Upper lobe of left lung (tissue), 6 donors: ENCODE results near the gene NBPF26. TPM values are rescaled to one million over a fixed set of nuclear protein-coding genes. Genes with fewer than 3 reads are reported as not detected.
A peak's percentile ranks its signal among the peaks of the same experiment; 100 is the strongest.
"Not testable (repeated sequence)": the region's sequence is repeated elsewhere in the genome, so short reads cannot be mapped to it uniquely, and the experiment has no call there.

Source experiments
- ATAC-seq, 2 donors: fragments of 200-7000 bp; cut with Tn5 transposase; one replicate each; pipeline ENCODE4 v1.9.1; 2022; ENCODE audit warnings: mild to moderate bottlenecking in 2 of 2, moderate library complexity in 2 of 2; ENCODE audit not compliant: low FRiP score in 2 of 2
- DNase-seq, 2 donors: peaks; one replicate each; pipeline ENCODE4 v3.0.0-alpha.2; 2019 to 2020
- H3K27ac ChIP-seq, 4 donors: fragments of 200-600 bp; sonication (generic); one replicate each; pipeline ENCODE4 v1.5.1; 2016 to 2019
- H3K27me3 ChIP-seq, 4 donors: fragments of 200-600 bp; sonication (generic); one replicate each; pipeline ENCODE4 v1.5.1; 2017 to 2019
- H3K36me3 ChIP-seq, 4 donors: fragments of 200-600 bp; sonication (generic); one replicate each; pipeline ENCODE4 v1.5.1; 2016 to 2019
- H3K4me1 ChIP-seq, 4 donors: fragments of 200-600 bp; sonication (generic); one replicate each; pipeline ENCODE4 v1.5.1; 2018 to 2019
- H3K4me3 ChIP-seq, 4 donors: fragments of 200-600 bp; sonication (generic); one replicate each; pipeline ENCODE4 v1.5.1; 2017 to 2019; ENCODE audit warnings: mild to moderate bottlenecking in 2 of 4, moderate library complexity in 1 of 4
- H3K9me3 ChIP-seq, 4 donors: fragments of 200-600 bp; sonication (generic); one replicate each; pipeline ENCODE4 v1.5.1; 2018 to 2019
- EP300 ChIP-seq, 4 donors: sonication (generic); formaldehyde crosslinking; IDR thresholded peaks; one replicate each; pipeline ENCODE4 v1.5.1; 2017; ENCODE audit warnings: antibody characterized with exemption in 4 of 4, control low read depth in 2 of 4
- POLR2A ChIP-seq, 4 donors: fragments of 450-650 bp; IDR thresholded peaks; one replicate each; pipeline ENCODE4 v1.5.1; 2016 to 2017; ENCODE audit warnings: antibody characterized with exemption in 4 of 4, mild to moderate bottlenecking in 2 of 4
- POLR2AphosphoS5 ChIP-seq, 2 donors: sonication (generic); formaldehyde crosslinking; IDR thresholded peaks; one replicate each; pipeline ENCODE4 v1.5.1; 2017; ENCODE audit warnings: antibody characterized with exemption in 2 of 2
- WGBS, 2 donors: methylation state at CpG; one replicate each; pipeline ENCODE4 v1.1.5; 2017 to 2018; 5-methylcytosine and 5-hydroxymethylcytosine counted together
- small RNA-seq, 4 donors: library from RNA; depleted of rRNA; stranded (forward); fragments of <200 nt; gene quantifications; one replicate each; pipeline ENCODE3, GENCODE V24; 2016
- total RNA-seq, 6 donors: library from RNA; depleted of rRNA in 4 of 6; stranded (reverse); fragments of >200 nt in 4 of 6; gene quantifications; one replicate each; pipeline versions ENCODE4 v1.1.0 to v1.2.1, GENCODE V29; 2016 to 2021
- donor health status: DM: no; HTN: no; CAD: no; lungs with moderate emphysema.
- donor health status: DM: no; HTN: yes; CAD: no; lungs with severe emphysema.

Gene NBPF26
- total RNA-seq, 6 donors from 2014 or later = 1.3 to 36.8 (median 17.8) TPM

GRCh38 chr1:120850537-120851421 is 127.0 kb downstream of the NBPF26 start:
- TF ChIP-seq POLR2AphosphoS5 (IDR thresholded peaks at IDR 0.05) (peak in 1 of 2 donors; percentile 80), EP300 (IDR thresholded peaks at IDR 0.05) (peak in 1 of 4 donors; percentile 29), POLR2A (IDR thresholded peaks at IDR 0.05) (peak in 1 of 4 donors; percentile 95)
- H3K9me3 ChIP-seq, H3K36me3 ChIP-seq, H3K4me1 ChIP-seq, H3K27me3 ChIP-seq: not testable (repeated sequence)
- DNase-seq = peak in 1 of 2 donors; percentile 88
- WGBS, 2 donors = 0 to 2% methylated on average over 11 to 42 of the region's 50 CpGs
- H3K4me3 ChIP-seq = peak overlapping the region in 2 of 4 donors; percentile 36 to 47
- peak in 1 of 2 donors; percentile 91 for ATAC-seq
- H3K27ac ChIP-seq = peak overlapping the region in 2 of 4 donors; percentile 87 to 91

- DNase-seq, ATAC-seq, H3K4me1 ChIP-seq, H3K9me3 ChIP-seq, H3K4me3 ChIP-seq, H3K27ac ChIP-seq, H3K36me3 ChIP-seq, H3K27me3 ChIP-seq: not testable (repeated sequence)
- WGBS, 2 donors = 52 to 60% methylated on average over 2 of the region's 2 CpGs
Observed at GRCh38 chr1:120858144-120858543, 134.4 kb downstream of the NBPF26 start.

GRCh38 chr1:120859615-120860234 is 136.0 kb downstream of the NBPF26 start:
- not testable (repeated sequence) for H3K9me3 ChIP-seq, H3K27ac ChIP-seq, H3K27me3 ChIP-seq, DNase-seq, H3K36me3 ChIP-seq, H3K4me1 ChIP-seq, H3K4me3 ChIP-seq, ATAC-seq
- 57 to 68% methylated on average over 3 to 4 of the region's 8 CpGs for WGBS, 2 donors

GRCh38 chr1:120878206-120878605 is 154.5 kb downstream of the NBPF26 start:
- DNase-seq, H3K4me3 ChIP-seq, H3K27me3 ChIP-seq, H3K27ac ChIP-seq, ATAC-seq, H3K36me3 ChIP-seq, H3K9me3 ChIP-seq, H3K4me1 ChIP-seq: not testable (repeated sequence)

- not testable (repeated sequence) for H3K36me3 ChIP-seq, H3K9me3 ChIP-seq, H3K4me3 ChIP-seq, H3K27ac ChIP-seq, ATAC-seq, H3K27me3 ChIP-seq, H3K4me1 ChIP-seq, DNase-seq
- WGBS, 2 donors = 64 to 69% methylated on average over 1 of the region's 1 CpG
Observed at GRCh38 chr1:120880056-120880455, 156.3 kb downstream of the NBPF26 start.

- H3K4me3 ChIP-seq, ATAC-seq: not testable (repeated sequence)
Observed at GRCh38 chr1:120881934-120882333, 158.2 kb downstream of the NBPF26 start.

More at GRCh38 chr1:120881934-120882333, 158.2 kb downstream of the NBPF26 start:
- H3K9me3 ChIP-seq, H3K27me3 ChIP-seq, H3K27ac ChIP-seq, DNase-seq, H3K4me1 ChIP-seq, H3K36me3 ChIP-seq: not testable (repeated sequence)

Small RNA genes within 50 kb of the gene (small RNA-seq; reads per million reads assigned to genes)
- gene RNVU1-19 = 0 to 0.49 (median 0.09) reads per million in 4 donors

Other genes starting within 250 kb of the NBPF26 start
- gene PPIAL4A, start 165.8 kb downstream of the NBPF26 start, total RNA-seq = not detected